Measurements from ENCODE around the gene FBXO3. TPM values are rescaled to one million over a fixed set of nuclear protein-coding genes. Genes with fewer than 3 reads are reported as not detected.

The FBXO3 gene
- total and polyA plus RNA-seq, 9 of the 15 experiments (the other 6 are each of a cell fraction or from before 2014, with no cell fraction given) = 11.6 to 59.3 (median 29.2) TPM

- TF ChIP-seq, protein P1, sequence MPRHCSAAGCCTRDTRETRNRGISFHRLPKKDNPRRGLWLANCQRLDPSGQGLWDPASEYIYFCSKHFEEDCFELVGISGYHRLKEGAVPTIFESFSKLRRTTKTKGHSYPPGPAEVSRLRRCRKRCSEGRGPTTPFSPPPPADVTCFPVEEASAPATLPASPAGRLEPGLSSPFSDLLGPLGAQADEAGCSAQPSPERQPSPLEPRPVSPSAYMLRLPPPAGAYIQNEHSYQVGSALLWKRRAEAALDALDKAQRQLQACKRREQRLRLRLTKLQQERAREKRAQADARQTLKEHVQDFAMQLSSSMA (CRISPR knock-in tag; IDR thresholded peaks at IDR 0.05) = no peak
- TF ChIP-seq GABPB1 (CRISPR knock-in tag; IDR thresholded peaks at IDR 0.05) (no peak), SETDB1 (IDR thresholded peaks at IDR 0.05; ENCODE audit: low read length) (no peak)
These were observed 38.8 kb downstream of the FBXO3 start (continued) for GRCh38 chr11:33735271-33736147.

DNA sequence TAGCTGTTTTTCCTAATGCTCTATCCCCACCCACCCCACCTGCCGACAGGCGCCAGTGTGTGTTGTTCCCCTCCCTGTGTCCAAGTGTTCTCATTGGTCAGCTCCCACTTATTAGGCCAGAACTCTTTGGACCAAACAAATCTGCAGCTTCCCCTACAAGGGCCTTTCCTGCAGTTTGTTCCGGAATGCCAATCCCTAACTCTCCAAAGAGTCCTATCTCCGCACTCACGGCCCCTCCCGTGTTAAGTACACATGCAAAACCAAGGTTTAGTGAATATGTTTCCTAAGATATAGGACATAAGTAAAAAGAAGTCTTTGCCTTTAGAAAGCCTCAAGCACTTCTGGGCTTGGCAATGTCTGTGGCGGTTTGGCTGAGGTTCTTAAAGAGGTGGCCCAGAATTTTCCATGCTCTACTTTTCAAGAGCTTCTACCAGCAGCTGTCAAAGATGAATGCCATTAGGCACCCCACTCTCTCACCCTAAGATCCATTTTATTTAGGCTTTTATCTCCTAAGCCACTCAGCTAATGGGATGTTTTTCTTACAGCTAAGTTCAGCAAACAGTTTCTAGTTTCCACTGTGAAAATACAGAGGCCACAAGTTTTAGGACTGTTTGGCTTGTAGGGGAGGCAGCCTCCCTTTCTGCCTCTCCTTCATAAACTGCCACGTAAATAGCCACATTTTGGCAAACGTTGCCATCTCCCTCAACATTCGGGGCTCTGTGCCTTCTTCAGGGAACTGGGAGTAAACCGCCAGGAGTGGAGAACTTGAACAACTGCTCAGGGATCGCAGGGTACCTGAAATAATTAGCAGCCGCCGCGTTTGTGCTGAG is 39.7 kb downstream of the FBXO3 start:
- no peak for ATAC-seq
- FAIRE-seq = no peak
- no peaks in the 10 kb centered on the region for H3K9me1 ChIP-seq (ENCODE audit: control insufficient read depth, insufficient read depth, low read length)
- WGBS (ENCODE audit: insufficient coverage, low coverage, missing lambda C conversion rate) = 5% methylated on average over 15 of the region's 15 CpGs
- H2AFZ ChIP-seq (ENCODE audit: low read depth, low read length) = peak overlapping the region; percentile 37
- 0 out of 2 replicates have a peak, but pooled peaks have one; percentile 30 for TF ChIP-seq CBFB (CRISPR knock-in tag; IDR thresholded peaks at IDR 0.05)
- TF ChIP-seq, protein P2, sequence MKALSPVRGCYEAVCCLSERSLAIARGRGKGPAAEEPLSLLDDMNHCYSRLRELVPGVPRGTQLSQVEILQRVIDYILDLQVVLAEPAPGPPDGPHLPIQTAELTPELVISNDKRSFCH (CRISPR knock-in tag; IDR thresholded peaks at IDR 0.05) = no peak
- TF ChIP-seq, protein P2 (tag; IDR thresholded peaks at IDR 0.05) = no peak
- TF ChIP-seq, protein P3, sequence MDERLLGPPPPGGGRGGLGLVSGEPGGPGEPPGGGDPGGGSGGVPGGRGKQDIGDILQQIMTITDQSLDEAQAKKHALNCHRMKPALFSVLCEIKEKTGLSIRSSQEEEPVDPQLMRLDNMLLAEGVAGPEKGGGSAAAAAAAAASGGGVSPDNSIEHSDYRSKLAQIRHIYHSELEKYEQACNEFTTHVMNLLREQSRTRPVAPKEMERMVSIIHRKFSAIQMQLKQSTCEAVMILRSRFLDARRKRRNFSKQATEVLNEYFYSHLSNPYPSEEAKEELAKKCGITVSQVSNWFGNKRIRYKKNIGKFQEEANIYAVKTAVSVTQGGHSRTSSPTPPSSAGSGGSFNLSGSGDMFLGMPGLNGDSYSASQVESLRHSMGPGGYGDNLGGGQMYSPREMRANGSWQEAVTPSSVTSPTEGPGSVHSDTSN (CRISPR knock-in tag; IDR thresholded peaks at IDR 0.05; ENCODE audit: low read depth) = no peak
- TF ChIP-seq, protein P3 (tag; conservative IDR thresholded peaks at IDR 0.05; ENCODE audit: low read depth) = peak; percentile 43; the same call in 1 of the 2 replicates
- peak in 1 of 2 experiments; percentile 65; a peak in 1 of 4 replicates for TF ChIP-seq SRF (CRISPR knock-in tag; IDR thresholded peaks at IDR 0.05)
- no peak for TF ChIP-seq CBFA2T2 (conservative IDR thresholded peaks at IDR 0.05)
- TF ChIP-seq CHD1 (IDR thresholded peaks at IDR 0.05; ENCODE audit: low read length) = peak; percentile 12
- peak; percentile 11 for TF ChIP-seq RBBP5 (IDR thresholded peaks at IDR 0.05; ENCODE audit: borderline replicate concordance, insufficient read depth, low read length, poor library complexity, severe bottlenecking)
- peak; percentile 19 for TF ChIP-seq MEIS2 (IDR thresholded peaks at IDR 0.05; ENCODE audit: partially characterized antibody)
- in situ Hi-C loops (cut with MboI) (no loop called here), intact Hi-C loops (cut with micrococcal nuclease) (no loop called here)
- ChIA-PET CTCF (ENCODE audit: low intra/inter-chr PET ratio) (no interaction called here), POLR2A (interaction anchor here (0.5 to 1.8 kb wide), 6 partner anchors 10 to 25 kb away, joined by 3 to 8 read pairs (median 4); no protein-coding TSS in a partner anchor)
- peaks cover 19 to 67% of the 10 kb centered on the region in 2 experiments for H3K4me1 ChIP-seq (replicated peaks in 1 of 2; ENCODE audit: control insufficient read depth in 2 of 2, insufficient read depth in 2 of 2, low read length in 2 of 2)
- H4K20me1 ChIP-seq (replicated peaks; ENCODE audit: control insufficient read depth, insufficient read depth, low read length) = peaks cover 16% of the 10 kb centered on the region; the same call in 1 of the 2 replicates
- peaks cover 68% of the 10 kb centered on the region for H3K79me2 ChIP-seq (ENCODE audit: control insufficient read depth, insufficient read depth, low read length)
- peak overlapping the region; percentile 95 for H3K4me2 ChIP-seq (ENCODE audit: insufficient read depth, low read length)
- peak overlapping the region; percentile 79 for H3K4me3 ChIP-seq
- peak in 1 of 4 experiments; percentile 41 for DNase-seq (ENCODE audit: extremely low read depth in 1 of 4, low spot score in 3 of 4)
- peaks cover 27% of the 10 kb centered on the region for H3K36me3 ChIP-seq (ENCODE audit: control insufficient read depth, insufficient read depth, low read length)
- H3K27me3 ChIP-seq (ENCODE audit: control insufficient read depth in 2 of 2, insufficient read depth in 2 of 2, low read length in 2 of 2) = no peaks in the 10 kb centered on the region
- peak overlapping the region; percentile 90 for H3K27ac ChIP-seq (ENCODE audit: extremely low read depth, low read depth, low read length)
- BruUV-seq (replicated peaks) = TSS peak; percentile 46
- H3K9me3 ChIP-seq (replicated peaks; ENCODE audit: control insufficient read depth, insufficient read depth, low read depth, low read length) = no peaks in the 10 kb centered on the region; the same call in 1 of the 2 replicates
- H3K9ac ChIP-seq (ENCODE audit: insufficient read depth in 1 of 2, low read depth in 2 of 2, low read length in 2 of 2) = peak overlapping the region; percentile 81 to 95; a peak in 3 of 4 replicates
